Activated naive CD8-positive, alpha-beta T cell treated with anti-CD3 and anti-CD28 coated beads, Interleukin-2, amount 50 U/mL, for 16 hours (primary cell): ENCODE data around the gene TTLL12.

Source experiments
- DNase-seq: peaks from one replicate; pipeline ENCODE4 v3.0.0-alpha.2; 2020; ENCODE audit warnings: low read depth, low spot score

The TTLL12 gene

GRCh38 chr22:43128116-43128515, 58.8 kb downstream of the TTLL12 start:
- no peak for DNase-seq

- no peak for DNase-seq
Observed at GRCh38 chr22:43127166-43127908, 59.6 kb downstream of the TTLL12 start.

- no peak for DNase-seq
Observed at GRCh38 chr22:43126501-43127165, 60.3 kb downstream of the TTLL12 start.

GRCh38 chr22:43118953-43119458, 67.9 kb downstream of the TTLL12 start:
- DNase-seq, result no peak

GRCh38 chr22:43118024-43118849, 68.7 kb downstream of the TTLL12 start:
- DNase-seq, result no peak

- no peak for DNase-seq
Observed at GRCh38 chr22:43116932-43117331, 70.0 kb downstream of the TTLL12 start.
